ENCODE data around the gene HNRNPH2.

DNA sequence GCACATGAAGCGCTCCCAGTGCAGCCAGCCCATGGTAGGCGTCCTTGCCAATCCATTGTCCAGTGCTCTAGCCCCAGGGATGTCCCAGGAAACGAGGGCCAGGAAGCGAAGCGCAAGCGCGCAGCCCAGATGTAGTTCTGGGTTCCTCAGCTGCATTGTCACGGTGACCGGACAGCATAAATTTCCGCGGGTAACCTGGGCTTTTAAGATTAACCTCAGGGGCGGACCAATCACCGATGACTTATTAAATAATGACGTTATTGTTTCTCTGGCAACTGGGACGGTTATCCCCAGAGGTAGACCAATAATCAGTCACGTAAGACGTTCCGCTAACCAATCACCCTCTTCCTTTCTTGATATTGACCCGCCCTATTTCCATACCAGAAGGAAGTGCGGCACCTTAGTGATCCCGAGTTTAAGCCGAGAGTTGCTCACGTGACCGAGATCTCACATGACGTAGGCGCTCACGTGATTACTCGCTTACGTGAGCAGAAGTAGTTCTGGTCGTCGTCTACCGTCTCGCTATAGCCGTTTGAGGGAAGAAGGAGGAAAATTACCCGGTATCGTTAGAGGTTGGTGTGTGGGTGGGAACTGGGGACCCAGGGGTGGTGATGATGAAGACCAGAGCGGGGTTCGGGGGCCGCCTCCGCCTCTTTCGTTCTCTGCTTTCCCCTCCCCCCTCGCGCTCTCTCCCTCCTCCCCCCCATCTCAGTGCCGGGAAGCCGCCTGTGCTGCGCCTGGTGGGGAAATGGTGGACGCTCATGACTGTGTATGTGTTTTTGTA is at the start of gene HNRNPH2, which contains the start of gene GLA:
- TF ChIP-seq POLR2AphosphoS5 (IDR thresholded peaks at IDR 0.05; ENCODE audit: low read depth, low read length) (no peak; the same call in 1 of the 2 replicates), POLR2A (IDR thresholded peaks at IDR 0.05; ENCODE audit: low read depth, low read length) (peak; percentile 56; the same call in 1 of the 2 replicates)

Measured in GM12892 (cell line).